ENCODE measurements around the gene FCER2.

- no peak for TF ChIP-seq CTCF (IDR thresholded peaks at IDR 0.05)
- TF ChIP-seq POLR2A (IDR thresholded peaks at IDR 0.05), result no peak
Measured at GRCh38 chr19:7718668-7719067, 16.7 kb upstream of the FCER2 start.

All from heart left ventricle (tissue), 13 donors.